ENCODE measurements around the gene C16orf74. TPM values are rescaled to one million over a fixed set of nuclear protein-coding genes. Genes with fewer than 3 reads are reported as not detected.

Gene C16orf74
- total and polyA plus RNA-seq, 2 of the 8 experiments (the other 6 are each of a cell fraction or from before 2014, with no cell fraction given) = 7.3 to 9.3 TPM

DNA sequence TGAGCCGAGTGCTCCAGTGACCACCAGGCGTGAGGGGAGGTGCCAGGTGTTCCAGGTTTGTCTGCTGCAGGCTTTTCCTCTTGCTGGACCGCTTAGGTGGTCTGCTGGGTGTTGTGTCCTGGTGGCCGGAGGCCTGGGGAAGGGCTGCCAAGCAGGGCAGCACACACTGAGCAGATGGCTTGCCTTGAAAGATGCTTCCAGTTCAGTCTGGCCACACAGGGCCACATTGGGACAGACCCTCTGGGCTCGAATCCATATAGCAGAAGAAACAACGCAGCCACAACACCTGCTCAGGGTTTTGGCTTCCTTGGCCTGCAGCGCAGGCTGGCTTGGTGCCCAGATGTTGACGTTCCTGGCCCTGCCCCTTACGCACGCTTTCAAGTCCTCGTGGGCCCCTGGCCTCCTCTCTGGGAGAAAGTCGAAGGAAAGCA lies 87.0 kb downstream of the C16orf74 start:
- Histone ChIP-seq H4K91ac (replicated peaks; ENCODE audit: insufficient read length, low read length) (no peak overlapping the region), H3K27me3 (replicated peaks in 1 of 4; ENCODE audit: control insufficient read depth in 3 of 4, extremely low read depth in 1 of 4, insufficient read depth in 3 of 4, low read length in 3 of 4) (no peaks in the 10 kb centered on the region), H3K23ac (ENCODE audit: insufficient read length) (no peak overlapping the region), H3K23me2 (ENCODE audit: low read depth, low read length) (no peaks in the 10 kb centered on the region), H3K56ac (replicated peaks; ENCODE audit: insufficient read length, low read depth, low read length) (no peak overlapping the region), H3K27ac (ENCODE audit: low read depth, low read length) (no peak overlapping the region), H3K36me3 (ENCODE audit: control insufficient read depth in 2 of 4, insufficient read depth in 4 of 4, low read length in 3 of 4) (peaks cover 44 to 84% (median 69%) of the 10 kb centered on the region in 4 experiments), H3K4ac (replicated peaks; ENCODE audit: insufficient read length, low read depth, low read length) (no peak overlapping the region), H3K14ac (ENCODE audit: insufficient read length) (no peak overlapping the region), H3K4me2 (ENCODE audit: insufficient read depth in 1 of 2, low read depth in 2 of 2, low read length in 2 of 2) (no peak overlapping the region), H4K20me1 (replicated peaks in 1 of 2; ENCODE audit: control insufficient read depth in 1 of 2, insufficient read depth in 2 of 2, low read length in 2 of 2) (peaks cover 10 to 38% of the 10 kb centered on the region in 2 experiments), H2BK5ac (ENCODE audit: low read depth, low read length) (no peak overlapping the region), H2AFZ (ENCODE audit: low read length) (no peak overlapping the region), H2BK20ac (ENCODE audit: low read length) (no peak overlapping the region), H2AK5ac (ENCODE audit: low read depth, low read length) (no peak overlapping the region), H3K4me3 (ENCODE audit: extremely low read depth in 1 of 4, insufficient read depth in 2 of 4, low read depth in 3 of 4, low read length in 4 of 4) (no peak overlapping the region), H4K8ac (ENCODE audit: extremely low read depth, insufficient read depth, low read length) (no peak overlapping the region), H3K9me3 (ENCODE audit: insufficient read depth in 2 of 2, low read depth in 1 of 2, low read length in 1 of 2) (no peaks in the 10 kb centered on the region), H3K79me1 (ENCODE audit: low read depth, low read length) (peaks cover 3% of the 10 kb centered on the region), H2BK15ac (ENCODE audit: low read length) (no peak overlapping the region), H3K4me1 (replicated peaks in 1 of 4; ENCODE audit: control insufficient read depth in 3 of 4, insufficient read depth in 4 of 4, low read length in 3 of 4) (no peaks in the 10 kb centered on the region; a peak in 1 of 7 replicates), H2BK12ac (ENCODE audit: low read depth, low read length) (no peak overlapping the region), H3K18ac (ENCODE audit: extremely low read depth, low read length) (no peak overlapping the region), H3K9ac (replicated peaks in 1 of 4; ENCODE audit: extremely low read depth in 1 of 4, low read depth in 3 of 4, low read length in 3 of 4) (no peak overlapping the region), H4K5ac (ENCODE audit: insufficient read length, low read depth, low read length) (no peak overlapping the region), H3K79me2 (ENCODE audit: control insufficient read depth in 1 of 2, insufficient read depth in 2 of 2, low read length in 2 of 2) (no peaks in the 10 kb centered on the region), H2BK120ac (replicated peaks; ENCODE audit: low read depth, low read length) (no peak overlapping the region)
- 94% methylated on average over 12 of the region's 12 CpGs; no CpG with 5 or more reads in 1 of the 2 experiments for WGBS, 2 experiments (ENCODE audit: extremely low coverage in 1 of 2, insufficient coverage in 1 of 2, insufficient read length in 1 of 2, insufficient replicate concordance in 2 of 2, low coverage in 1 of 2, low lambda C conversion rate in 2 of 2, missing lambda C conversion rate in 1 of 2)
- TF ChIP-seq SUZ12 (IDR thresholded peaks at IDR 0.05; ENCODE audit: low read length) (no peak), CBX5 (IDR thresholded peaks at IDR 0.05; ENCODE audit: low read depth, low read length) (no peak), MAFK (IDR thresholded peaks at IDR 0.05; ENCODE audit: low read depth, low read length) (no peak), FOSL1 (IDR thresholded peaks at IDR 0.05; ENCODE audit: insufficient read depth, low read depth, low read length) (no peak), RAD21 (IDR thresholded peaks at IDR 0.05 in 1 of 2, conservative IDR thresholded peaks at IDR 0.05 in 1 of 2; ENCODE audit: low read depth in 2 of 2, low read length in 2 of 2) (no peak), RXRA (IDR thresholded peaks at IDR 0.05; ENCODE audit: insufficient read depth, low read depth, low read length) (no peak), TEAD4 (IDR thresholded peaks at IDR 0.05; ENCODE audit: low read depth, low read length) (no peak), GTF2F1 (IDR thresholded peaks at IDR 0.05; ENCODE audit: borderline replicate concordance, low read depth, low read length) (no peak), CREB1 (IDR thresholded peaks at IDR 0.05) (no peak)
- DNase-seq (ENCODE audit: low read depth in 1 of 2, low spot score in 2 of 2) (no peak), FAIRE-seq (no peak)
- ChIA-PET POLR2A (ENCODE audit: partially characterized antibody) (no interaction called here), CTCF (ENCODE audit: partially characterized antibody) (interaction anchor here (16.9 kb wide), 1 partner anchor 15 kb away, joined by 248 read pairs; no protein-coding TSS in a partner anchor)
